Tibial nerve (tissue), 4 donors: ENCODE results near the gene IRS2. TPM values are rescaled to one million over a fixed set of nuclear protein-coding genes. Genes with fewer than 3 reads are reported as not detected.
A peak's percentile ranks its signal among the peaks of the same experiment; 100 is the strongest.

Experiments
- DNase-seq, 2 donors: peaks; one replicate each; pipeline ENCODE4 v3.0.0-alpha.2; 2019; ENCODE audit warnings: low spot score in 2 of 2
- H3K27ac ChIP-seq, 4 donors: fragments of 200-600 bp; sonication (generic) in 3 of 4; one replicate each; pipeline ENCODE4 v1.5.1; 2017 to 2019; ENCODE audit warnings: mild to moderate bottlenecking in 1 of 4
- H3K27me3 ChIP-seq, 2 donors: fragments of 200-600 bp; sonication (generic) in 1 of 2; one replicate each; pipeline versions ENCODE4 v1.5.1 to v1.6.0; 2017 to 2019
- H3K36me3 ChIP-seq, 3 donors: fragments of 200-600 bp; sonication (generic); one replicate each; pipeline ENCODE4 v1.5.1; 2018 to 2019
- H3K4me1 ChIP-seq, 4 donors: fragments of 200-600 bp; sonication (generic) in 3 of 4; one replicate each; pipeline ENCODE4 v1.5.1; 2017 to 2019
- H3K4me3 ChIP-seq, 4 donors: fragments of 200-600 bp; sonication (generic) in 3 of 4; one replicate each; pipeline ENCODE4 v1.5.1; 2017 to 2019; ENCODE audit warnings: mild to moderate bottlenecking in 1 of 4, moderate library complexity in 1 of 4
- H3K9me3 ChIP-seq, 4 donors: fragments of 200-600 bp; sonication (generic) in 3 of 4; one replicate each; pipeline ENCODE4 v1.5.1; 2017 to 2019
- EP300 ChIP-seq, 2 donors: sonication (generic); formaldehyde crosslinking; IDR thresholded peaks; one replicate each; pipeline ENCODE4 v1.6.1; 2017; ENCODE audit warnings: antibody characterized with exemption in 2 of 2, mild to moderate bottlenecking in 1 of 2
- POLR2A ChIP-seq, 2 donors: fragments of 450-650 bp; IDR thresholded peaks; one replicate each; pipeline ENCODE4 v1.6.1; 2017; ENCODE audit warnings: antibody characterized with exemption in 2 of 2, mild to moderate bottlenecking in 2 of 2, moderate library complexity in 2 of 2
- WGBS, 2 donors: methylation state at CpG; one replicate each; pipeline ENCODE4 v1.1.5; 2018; 5-methylcytosine and 5-hydroxymethylcytosine counted together
- total RNA-seq, 4 donors: library from RNA; depleted of rRNA; stranded (reverse); fragments of >200 nt; gene quantifications; one replicate each; pipeline ENCODE4 v1.1.0, GENCODE V29; 2016
- TF ChIP-seq, protein P1 (sequence below), 5 experiments: fragments of 200-600 bp in 3 of 5; fragments of 450-650 bp in 2 of 5; sonication (generic) in 3 of 5; IDR thresholded peaks; one replicate each; pipeline ENCODE4 v1.5.1; 2016 to 2019; ENCODE audit warnings: antibody characterized with exemption in 5 of 5, mild to moderate bottlenecking in 3 of 5, moderate library complexity in 2 of 5

The IRS2 gene
- total RNA-seq, 4 donors from 2014 or later = 38.3 to 60.9 (median 42.4) TPM

GRCh38 chr13:109745060-109745459, 41.3 kb downstream of the IRS2 start:
- 90 to 94% methylated on average over 19 of the region's 19 CpGs for WGBS, 2 donors
- no peak for DNase-seq
- TF ChIP-seq, protein P1, sequence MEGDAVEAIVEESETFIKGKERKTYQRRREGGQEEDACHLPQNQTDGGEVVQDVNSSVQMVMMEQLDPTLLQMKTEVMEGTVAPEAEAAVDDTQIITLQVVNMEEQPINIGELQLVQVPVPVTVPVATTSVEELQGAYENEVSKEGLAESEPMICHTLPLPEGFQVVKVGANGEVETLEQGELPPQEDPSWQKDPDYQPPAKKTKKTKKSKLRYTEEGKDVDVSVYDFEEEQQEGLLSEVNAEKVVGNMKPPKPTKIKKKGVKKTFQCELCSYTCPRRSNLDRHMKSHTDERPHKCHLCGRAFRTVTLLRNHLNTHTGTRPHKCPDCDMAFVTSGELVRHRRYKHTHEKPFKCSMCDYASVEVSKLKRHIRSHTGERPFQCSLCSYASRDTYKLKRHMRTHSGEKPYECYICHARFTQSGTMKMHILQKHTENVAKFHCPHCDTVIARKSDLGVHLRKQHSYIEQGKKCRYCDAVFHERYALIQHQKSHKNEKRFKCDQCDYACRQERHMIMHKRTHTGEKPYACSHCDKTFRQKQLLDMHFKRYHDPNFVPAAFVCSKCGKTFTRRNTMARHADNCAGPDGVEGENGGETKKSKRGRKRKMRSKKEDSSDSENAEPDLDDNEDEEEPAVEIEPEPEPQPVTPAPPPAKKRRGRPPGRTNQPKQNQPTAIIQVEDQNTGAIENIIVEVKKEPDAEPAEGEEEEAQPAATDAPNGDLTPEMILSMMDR (IDR thresholded peaks at IDR 0.05) = no peak
- no peak for TF ChIP-seq EP300 (IDR thresholded peaks at IDR 0.05)
- no peak for TF ChIP-seq POLR2A (IDR thresholded peaks at IDR 0.05)
- Histone ChIP-seq H3K9me3 (peaks cover 0 to under 1% (median 0%) of the 10 kb centered on the region in 4 donors), H3K4me3 (no peak overlapping the region), H3K27me3 (no peaks in the 10 kb centered on the region), H3K4me1 (peaks cover 0 to 9% (median 0%) of the 10 kb centered on the region in 4 donors), H3K36me3 (no peaks in the 10 kb centered on the region), H3K27ac (no peak overlapping the region)

- Histone ChIP-seq H3K4me1 (peaks cover 0 to 9% (median 0%) of the 10 kb centered on the region in 4 donors), H3K4me3 (no peak overlapping the region), H3K36me3 (no peaks in the 10 kb centered on the region), H3K27me3 (no peaks in the 10 kb centered on the region), H3K27ac (no peak overlapping the region), H3K9me3 (no peaks in the 10 kb centered on the region)
- DNase-seq = peak in 1 of 2 donors; percentile 67
- WGBS, 2 donors = 54 to 57% methylated on average over 23 of the region's 23 CpGs
- TF ChIP-seq EP300 (IDR thresholded peaks at IDR 0.05) = peak in 1 of 2 donors; percentile 9
- TF ChIP-seq, protein P1 (IDR thresholded peaks at IDR 0.05) = no peak
Observed at GRCh38 chr13:109744512-109745051, 41.8 kb downstream of the IRS2 start.

- Histone ChIP-seq H3K27ac (no peak overlapping the region), H3K36me3 (no peaks in the 10 kb centered on the region), H3K27me3 (no peaks in the 10 kb centered on the region), H3K4me1 (peaks cover 0 to 9% (median 0%) of the 10 kb centered on the region in 4 donors), H3K9me3 (no peaks in the 10 kb centered on the region), H3K4me3 (no peak overlapping the region)
- TF ChIP-seq POLR2A (IDR thresholded peaks at IDR 0.05) (no peak), EP300 (IDR thresholded peaks at IDR 0.05) (no peak)
- TF ChIP-seq, protein P1 (IDR thresholded peaks at IDR 0.05) = no peak
- no peak for DNase-seq
- 61% methylated on average over 12 of the region's 12 CpGs for WGBS, 2 donors
Observed at GRCh38 chr13:109743706-109744453, 42.5 kb downstream of the IRS2 start.

DNA sequence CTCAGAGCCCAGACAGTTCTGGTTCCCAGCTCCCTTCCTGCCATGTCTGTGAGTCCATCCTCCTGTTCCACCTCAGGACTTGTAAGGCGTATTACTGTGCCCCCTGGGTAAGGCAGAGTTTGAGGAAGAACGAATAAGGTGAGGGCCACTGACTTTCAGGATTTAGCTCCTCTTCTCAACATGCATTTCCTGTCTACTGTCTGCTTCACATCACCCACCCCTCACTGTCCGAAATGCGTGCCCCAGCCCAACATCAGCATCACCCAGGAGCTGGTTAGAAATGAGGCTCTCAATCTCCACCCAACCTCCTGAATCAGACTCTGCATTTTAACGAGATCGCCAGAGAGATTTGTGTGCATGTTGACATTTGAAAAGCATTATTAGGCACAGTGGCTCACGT, 44.4 kb downstream of the IRS2 start:
- Histone ChIP-seq H3K4me1 (peaks cover 0 to 9% (median 0%) of the 10 kb centered on the region in 4 donors), H3K4me3 (no peak overlapping the region), H3K9me3 (no peaks in the 10 kb centered on the region), H3K27me3 (no peaks in the 10 kb centered on the region), H3K36me3 (no peaks in the 10 kb centered on the region), H3K27ac (no peak overlapping the region)
- 79 to 83% methylated on average over 7 of the region's 7 CpGs for WGBS, 2 donors
- TF ChIP-seq, protein P1 (IDR thresholded peaks at IDR 0.05) = no peak
- no peak for TF ChIP-seq EP300 (IDR thresholded peaks at IDR 0.05)
- no peak for TF ChIP-seq POLR2A (IDR thresholded peaks at IDR 0.05)
- no peak for DNase-seq

GRCh38 chr13:109740721-109741120, 45.7 kb downstream of the IRS2 start:
- Histone ChIP-seq H3K36me3 (no peaks in the 10 kb centered on the region), H3K4me1 (peaks cover 0 to 9% (median 0%) of the 10 kb centered on the region in 4 donors), H3K27me3 (no peaks in the 10 kb centered on the region), H3K27ac (no peak overlapping the region), H3K4me3 (no peak overlapping the region), H3K9me3 (no peaks in the 10 kb centered on the region)
- 83 to 88% methylated on average over 10 of the region's 10 CpGs for WGBS, 2 donors
- DNase-seq = no peak
- TF ChIP-seq, protein P1 (IDR thresholded peaks at IDR 0.05) = no peak
- no peak for TF ChIP-seq POLR2A (IDR thresholded peaks at IDR 0.05)
- no peak for TF ChIP-seq EP300 (IDR thresholded peaks at IDR 0.05)
